K562 (cell line): ENCODE data around the gene IL17RC. TPM values are rescaled to one million over a fixed set of nuclear protein-coding genes. Genes with fewer than 3 reads are reported as not detected.
A peak's percentile ranks its signal among the peaks of the same experiment; 100 is the strongest.

Experiments used
- BRD9 ChIP-seq: fragments of 450-650 bp; IDR thresholded peaks from 2 replicates; pipeline ENCODE4 v1.6.1; 2018; ENCODE audit warnings: low read depth; ENCODE audit not compliant: partially characterized antibody
- EHMT2 ChIP-seq: fragments of 450-650 bp; IDR thresholded peaks from 2 replicates; pipeline ENCODE4 v1.6.1; 2018; ENCODE audit warnings: antibody characterized with exemption
- EP300 ChIP-seq: IDR thresholded peaks from 2 replicates; pipeline ENCODE4 v1.6.1; 2012; ENCODE audit warnings: low read length, improper control_type of control experiment
- HCFC1 ChIP-seq: IDR thresholded peaks from 2 replicates; pipeline ENCODE4 v1.6.1; 2012; ENCODE audit warnings: low read depth, low read length, improper control_type of control experiment
- HEY1 ChIP-seq: fragments of 250-450 bp; sonication (Bioruptor Pico); IDR thresholded peaks from 2 replicates; pipeline ENCODE4 v1.5.0; 2020; ENCODE audit warnings: mild to moderate bottlenecking, moderate library complexity, borderline replicate concordance
- L3MBTL2 ChIP-seq: fragments of 450-650 bp; IDR thresholded peaks from 2 replicates; pipeline ENCODE4 v1.6.1; 2016; ENCODE audit warnings: mild to moderate bottlenecking, moderate library complexity
- PHF21A ChIP-seq: fragments of 450-650 bp; IDR thresholded peaks from 2 replicates; pipeline ENCODE4 v1.6.1; 2017; ENCODE audit warnings: low read depth, borderline replicate concordance
- RB1 ChIP-seq: fragments of 450-650 bp; IDR thresholded peaks from 2 replicates; pipeline ENCODE4 v1.6.1; 2017; ENCODE audit warnings: low read depth, mild to moderate bottlenecking
- SUPT5H ChIP-seq: fragments of 450-650 bp; IDR thresholded peaks from 2 replicates; pipeline ENCODE4 v1.6.1; 2016
- TGIF2 ChIP-seq: sonication (generic); formaldehyde crosslinking; IDR thresholded peaks from 2 replicates; pipeline ENCODE4 v1.8.1; 2022; ENCODE audit warnings: mild to moderate bottlenecking, missing genetic modification reagents, moderate library complexity
- U2AF1 ChIP-seq: fragments of 200-400 bp; formaldehyde crosslinking; optimal IDR thresholded peaks from 2 replicates; pipeline ENCODE3; 2017; ENCODE audit warnings: mild to moderate bottlenecking, low read depth, low read length, moderate library complexity
- ZNF133 ChIP-seq: fragments of 250-450 bp; sonication (Bioruptor Pico); IDR thresholded peaks from 2 replicates; pipeline ENCODE4 v1.4.0; 2020; ENCODE audit warnings: mild to moderate bottlenecking
- ZNF232 ChIP-seq: sonication (generic); formaldehyde crosslinking; IDR thresholded peaks from 2 replicates; pipeline ENCODE4 v1.8.0; 2022; ENCODE audit warnings: mild to moderate bottlenecking, missing genetic modification reagents
- polyA plus RNA-seq, 8 experiments: library from polyadenylated mRNA; depleted of rRNA in 4 of 8; stranded (reverse) in 5 of 8; unstranded in 3 of 8; fragments of >200 nt; fragmentation: Nextera tagmentation in 2 of 8; fragmentation: Illumina TruSeq in 1 of 8; extraction: Ambion mirVana in 2 of 8; extraction: Trizol in 1 of 8; gene quantifications; 2 replicates each; pipeline versions ENCODE4 v1.2.1 to v1.2.3, GENCODE V29; 2011 to 2014; ENCODE audit warnings: inconsistent platforms in 1 of 8, missing spikeins in 1 of 8
- total RNA-seq, 7 experiments: library from RNA; depleted of rRNA in 6 of 7; stranded (reverse); fragments of >200 nt in 6 of 7; fragmentation: Illumina TruSeq in 2 of 7; extraction: Trizol in 2 of 7; gene quantifications; 2 replicates each; pipeline versions ENCODE4 v1.2.1 to v1.2.3, GENCODE V29; 2011 to 2021; ENCODE audit warnings: low replicate concordance in 1 of 7
- TF ChIP-seq, protein P1 (sequence below): sonication (generic); formaldehyde crosslinking; IDR thresholded peaks from 2 replicates; pipeline ENCODE4 v1.8.1; 2023; ENCODE audit warnings: mild to moderate bottlenecking, missing genetic modification reagents
- TF ChIP-seq, protein P2 (sequence below): sonication (generic); formaldehyde crosslinking; IDR thresholded peaks from 2 replicates; pipeline ENCODE4 v1.8.1; 2023; ENCODE audit warnings: mild to moderate bottlenecking, missing genetic modification reagents
- TF ChIP-seq, protein P3 (sequence below): fragments of 450-650 bp; IDR thresholded peaks from 2 replicates; pipeline ENCODE4 v1.7.1; 2018; ENCODE audit warnings: mild to moderate bottlenecking, low read depth; ENCODE audit not compliant: partially characterized antibody
- TF ChIP-seq, protein P4 (sequence below): fragments of 250-450 bp; sonication (Bioruptor Pico); IDR thresholded peaks from 2 replicates; pipeline ENCODE4 v1.4.0; 2020; ENCODE audit warnings: mild to moderate bottlenecking, moderate library complexity

Gene IL17RC
- total and polyA plus RNA-seq, 9 of the 15 experiments (the other 6 are each of a cell fraction or from before 2014, with no cell fraction given), result 0.15 to 11.4 (median 7.1) TPM; not detected in 1

DNA sequence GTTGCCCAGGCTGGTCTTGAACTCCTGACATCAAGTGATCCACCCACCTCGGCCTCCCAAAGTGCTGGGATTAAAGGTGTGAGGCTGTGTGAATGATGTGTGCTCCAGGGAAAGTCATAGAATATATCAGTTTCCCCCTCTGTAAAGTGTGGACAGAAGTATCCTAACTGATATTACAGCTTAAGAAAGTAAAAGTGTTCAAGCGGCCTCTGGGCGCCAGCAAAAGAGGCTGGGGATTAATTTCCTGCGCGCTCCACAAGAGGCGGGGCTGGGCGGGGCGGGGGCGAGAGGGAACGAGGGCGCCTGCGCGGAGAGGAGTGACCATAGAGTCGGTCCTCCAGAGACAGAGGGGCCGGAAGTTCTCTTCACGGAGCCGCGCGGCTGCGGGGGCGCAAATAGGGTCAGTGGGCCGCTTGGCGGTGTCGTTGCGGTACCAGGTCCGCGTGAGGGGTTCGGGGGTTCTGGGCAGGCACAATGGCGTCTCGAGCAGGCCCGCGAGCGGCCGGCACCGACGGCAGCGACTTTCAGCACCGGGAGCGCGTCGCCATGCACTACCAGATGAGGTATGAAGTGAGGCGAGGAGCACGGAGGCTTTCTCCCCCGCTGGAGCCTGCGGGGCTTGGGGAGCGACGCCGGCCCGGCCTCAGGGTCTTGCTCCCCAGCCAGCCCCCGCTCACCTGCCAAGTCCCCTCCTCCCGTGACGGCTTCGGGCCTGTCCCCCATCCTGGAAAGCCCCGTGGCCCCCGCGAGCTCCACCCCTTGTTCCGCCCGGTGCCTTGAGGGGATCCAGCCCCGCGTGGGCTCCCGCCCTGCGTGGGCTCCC lies 26.4 kb upstream of the IL17RC start, which contains the start of gene JAGN1 (continued):
- TF ChIP-seq, protein P1, sequence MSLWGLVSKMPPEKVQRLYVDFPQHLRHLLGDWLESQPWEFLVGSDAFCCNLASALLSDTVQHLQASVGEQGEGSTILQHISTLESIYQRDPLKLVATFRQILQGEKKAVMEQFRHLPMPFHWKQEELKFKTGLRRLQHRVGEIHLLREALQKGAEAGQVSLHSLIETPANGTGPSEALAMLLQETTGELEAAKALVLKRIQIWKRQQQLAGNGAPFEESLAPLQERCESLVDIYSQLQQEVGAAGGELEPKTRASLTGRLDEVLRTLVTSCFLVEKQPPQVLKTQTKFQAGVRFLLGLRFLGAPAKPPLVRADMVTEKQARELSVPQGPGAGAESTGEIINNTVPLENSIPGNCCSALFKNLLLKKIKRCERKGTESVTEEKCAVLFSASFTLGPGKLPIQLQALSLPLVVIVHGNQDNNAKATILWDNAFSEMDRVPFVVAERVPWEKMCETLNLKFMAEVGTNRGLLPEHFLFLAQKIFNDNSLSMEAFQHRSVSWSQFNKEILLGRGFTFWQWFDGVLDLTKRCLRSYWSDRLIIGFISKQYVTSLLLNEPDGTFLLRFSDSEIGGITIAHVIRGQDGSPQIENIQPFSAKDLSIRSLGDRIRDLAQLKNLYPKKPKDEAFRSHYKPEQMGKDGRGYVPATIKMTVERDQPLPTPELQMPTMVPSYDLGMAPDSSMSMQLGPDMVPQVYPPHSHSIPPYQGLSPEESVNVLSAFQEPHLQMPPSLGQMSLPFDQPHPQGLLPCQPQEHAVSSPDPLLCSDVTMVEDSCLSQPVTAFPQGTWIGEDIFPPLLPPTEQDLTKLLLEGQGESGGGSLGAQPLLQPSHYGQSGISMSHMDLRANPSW (CRISPR knock-in tag), result peak; percentile 15; the same call in 1 of the 2 replicates
- TF ChIP-seq, protein P2, sequence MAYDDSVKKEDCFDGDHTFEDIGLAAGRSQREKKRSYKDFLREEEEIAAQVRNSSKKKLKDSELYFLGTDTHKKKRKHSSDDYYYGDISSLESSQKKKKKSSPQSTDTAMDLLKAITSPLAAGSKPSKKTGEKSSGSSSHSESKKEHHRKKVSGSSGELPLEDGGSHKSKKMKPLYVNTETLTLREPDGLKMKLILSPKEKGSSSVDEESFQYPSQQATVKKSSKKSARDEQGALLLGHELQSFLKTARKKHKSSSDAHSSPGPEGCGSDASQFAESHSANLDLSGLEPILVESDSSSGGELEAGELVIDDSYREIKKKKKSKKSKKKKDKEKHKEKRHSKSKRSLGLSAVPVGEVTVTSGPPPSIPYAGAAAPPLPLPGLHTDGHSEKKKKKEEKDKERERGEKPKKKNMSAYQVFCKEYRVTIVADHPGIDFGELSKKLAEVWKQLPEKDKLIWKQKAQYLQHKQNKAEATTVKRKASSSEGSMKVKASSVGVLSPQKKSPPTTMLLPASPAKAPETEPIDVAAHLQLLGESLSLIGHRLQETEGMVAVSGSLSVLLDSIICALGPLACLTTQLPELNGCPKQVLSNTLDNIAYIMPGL (CRISPR knock-in tag), result peak; percentile 87; the same call in 1 of the 2 replicates
- peak; percentile 98 for TF ChIP-seq SUPT5H
- no peak; the same call in 1 of the 2 replicates for TF ChIP-seq EP300
- peak; percentile 89 for TF ChIP-seq U2AF1
- TF ChIP-seq, protein P3, sequence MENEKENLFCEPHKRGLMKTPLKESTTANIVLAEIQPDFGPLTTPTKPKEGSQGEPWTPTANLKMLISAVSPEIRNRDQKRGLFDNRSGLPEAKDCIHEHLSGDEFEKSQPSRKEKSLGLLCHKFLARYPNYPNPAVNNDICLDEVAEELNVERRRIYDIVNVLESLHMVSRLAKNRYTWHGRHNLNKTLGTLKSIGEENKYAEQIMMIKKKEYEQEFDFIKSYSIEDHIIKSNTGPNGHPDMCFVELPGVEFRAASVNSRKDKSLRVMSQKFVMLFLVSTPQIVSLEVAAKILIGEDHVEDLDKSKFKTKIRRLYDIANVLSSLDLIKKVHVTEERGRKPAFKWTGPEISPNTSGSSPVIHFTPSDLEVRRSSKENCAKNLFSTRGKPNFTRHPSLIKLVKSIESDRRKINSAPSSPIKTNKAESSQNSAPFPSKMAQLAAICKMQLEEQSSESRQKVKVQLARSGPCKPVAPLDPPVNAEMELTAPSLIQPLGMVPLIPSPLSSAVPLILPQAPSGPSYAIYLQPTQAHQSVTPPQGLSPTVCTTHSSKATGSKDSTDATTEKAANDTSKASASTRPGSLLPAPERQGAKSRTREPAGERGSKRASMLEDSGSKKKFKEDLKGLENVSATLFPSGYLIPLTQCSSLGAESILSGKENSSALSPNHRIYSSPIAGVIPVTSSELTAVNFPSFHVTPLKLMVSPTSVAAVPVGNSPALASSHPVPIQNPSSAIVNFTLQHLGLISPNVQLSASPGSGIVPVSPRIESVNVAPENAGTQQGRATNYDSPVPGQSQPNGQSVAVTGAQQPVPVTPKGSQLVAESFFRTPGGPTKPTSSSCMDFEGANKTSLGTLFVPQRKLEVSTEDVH, result peak; percentile 53
- no peak for TF ChIP-seq HEY1 (CRISPR knock-in tag)
- TF ChIP-seq RB1, result peak; percentile 88; the same call in 1 of the 2 replicates
- TF ChIP-seq ZNF133 (CRISPR knock-in tag), result no peak
- peak; percentile 76 for TF ChIP-seq HCFC1
- no peak for TF ChIP-seq TGIF2
- TF ChIP-seq PHF21A, result no peak
- TF ChIP-seq, protein P4, sequence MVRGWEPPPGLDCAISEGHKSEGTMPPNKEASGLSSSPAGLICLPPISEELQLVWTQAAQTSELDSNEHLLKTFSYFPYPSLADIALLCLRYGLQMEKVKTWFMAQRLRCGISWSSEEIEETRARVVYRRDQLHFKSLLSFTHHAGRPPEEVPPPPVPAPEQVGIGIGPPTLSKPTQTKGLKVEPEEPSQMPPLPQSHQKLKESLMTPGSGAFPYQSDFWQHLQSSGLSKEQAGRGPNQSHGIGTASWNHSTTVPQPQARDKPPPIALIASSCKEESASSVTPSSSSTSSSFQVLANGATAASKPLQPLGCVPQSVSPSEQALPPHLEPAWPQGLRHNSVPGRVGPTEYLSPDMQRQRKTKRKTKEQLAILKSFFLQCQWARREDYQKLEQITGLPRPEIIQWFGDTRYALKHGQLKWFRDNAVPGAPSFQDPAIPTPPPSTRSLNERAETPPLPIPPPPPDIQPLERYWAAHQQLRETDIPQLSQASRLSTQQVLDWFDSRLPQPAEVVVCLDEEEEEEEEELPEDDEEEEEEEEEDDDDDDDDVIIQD (CRISPR knock-in tag), result no peak
- peak; percentile 2 for TF ChIP-seq BRD9
- peak; percentile 86 for TF ChIP-seq L3MBTL2
- peak; percentile 57; the same call in 1 of the 2 replicates for TF ChIP-seq ZNF232 (CRISPR knock-in tag)
- no peak for TF ChIP-seq EHMT2
